ENCODE measurements around the gene NELFCD. TPM values are rescaled to one million over a fixed set of nuclear protein-coding genes. Genes with fewer than 3 reads are reported as not detected.

Gene NELFCD
- total and polyA plus RNA-seq, 9 of the 15 experiments (the other 6 are each of a cell fraction or from before 2014, with no cell fraction given) = 11.7 to 163 (median 96.5) TPM

GRCh38 chr20:59026904-59027740, 46.1 kb downstream of the NELFCD start:
- BruUV-seq (replicated peaks) = no TSS peak
- Histone ChIP-seq H3K9ac (ENCODE audit: insufficient read depth in 1 of 2, low read depth in 2 of 2, low read length in 2 of 2) (peak overlapping the region in 1 of 2 experiments; percentile 31; a peak in 1 of 4 replicates), H3K27me3 (ENCODE audit: control insufficient read depth in 2 of 2, insufficient read depth in 2 of 2, low read length in 2 of 2) (no peaks in the 10 kb centered on the region), H3K4me3 (no peak overlapping the region), H3K9me1 (ENCODE audit: control insufficient read depth, insufficient read depth, low read length) (no peaks in the 10 kb centered on the region), H2AFZ (ENCODE audit: low read depth, low read length) (no peak overlapping the region), H3K36me3 (ENCODE audit: control insufficient read depth, insufficient read depth, low read length) (peaks cover 94% of the 10 kb centered on the region), H3K9me3 (replicated peaks; ENCODE audit: control insufficient read depth, insufficient read depth, low read depth, low read length) (no peaks in the 10 kb centered on the region), H3K79me2 (ENCODE audit: control insufficient read depth, insufficient read depth, low read length) (peaks cover 97% of the 10 kb centered on the region), H3K27ac (ENCODE audit: extremely low read depth, low read depth, low read length) (no peak overlapping the region), H3K4me1 (replicated peaks in 1 of 2; ENCODE audit: control insufficient read depth in 2 of 2, insufficient read depth in 2 of 2, low read length in 2 of 2) (peaks cover 26% of the 10 kb centered on the region in 2 experiments; a peak in 4 of 5 replicates), H3K4me2 (ENCODE audit: insufficient read depth, low read length) (no peak overlapping the region), H4K20me1 (replicated peaks; ENCODE audit: control insufficient read depth, insufficient read depth, low read length) (no peaks in the 10 kb centered on the region; the same call in 1 of the 2 replicates)
- WGBS (ENCODE audit: insufficient coverage, low coverage, missing lambda C conversion rate) = 91% methylated on average over 5 of the region's 5 CpGs
- FAIRE-seq (no peak), DNase-seq (ENCODE audit: extremely low read depth in 1 of 4, low spot score in 3 of 4) (no peak), ATAC-seq (no peak)
- in situ Hi-C loops (cut with MboI) (no loop called here), intact Hi-C loops (cut with micrococcal nuclease) (no loop called here)
- CTCF ChIA-PET (ENCODE audit: low intra/inter-chr PET ratio) = no interaction called here
- POLR2A ChIA-PET = interaction anchor here (1.0 to 1.2 kb wide), 2 partner anchors 9 to 26 kb away, joined by 3 to 5 read pairs; no protein-coding TSS in a partner anchor
- TF ChIP-seq POLR2A (conservative IDR thresholded peaks at IDR 0.05) (peak; percentile 61; the same call in 1 of the 2 replicates), ZFX (CRISPR knock-in tag; IDR thresholded peaks at IDR 0.05) (no peak), CBX2 (IDR thresholded peaks at IDR 0.05; ENCODE audit: insufficient read depth, low read length, poor library complexity, severe bottlenecking) (no peak), ZNF324 (CRISPR knock-in tag; IDR thresholded peaks at IDR 0.05) (no peak), NR2F6 (CRISPR knock-in tag; IDR thresholded peaks at IDR 0.05) (no peak), MECOM (CRISPR knock-in tag; IDR thresholded peaks at IDR 0.05) (no peak), THRB (CRISPR knock-in tag; conservative IDR thresholded peaks at IDR 0.05) (0 out of 2 replicates have a peak, but pooled peaks have one; percentile 16), ZBTB40 (IDR thresholded peaks at IDR 0.05) (no peak), ZBTB40 (CRISPR knock-in tag; IDR thresholded peaks at IDR 0.05) (no peak), LARP7 (IDR thresholded peaks at IDR 0.05) (no peak), THAP7 (CRISPR knock-in tag; IDR thresholded peaks at IDR 0.05) (no peak), CHD1 (IDR thresholded peaks at IDR 0.05; ENCODE audit: low read length) (no peak)
